Endothelial cell of umbilical vein (primary cell): ENCODE results near the gene GULP1. TPM values are rescaled to one million over a fixed set of nuclear protein-coding genes. Genes with fewer than 3 reads are reported as not detected.

Experiments used
- BruUV-seq: library from RNA; stranded (reverse); fragments of 400-500 nt; replicated peaks from 2 replicates; lab custom pipeline; 2021; lab: Mats Ljungman, UMichigan
- CTCF ChIA-PET: fragments of 300-600, 350-600 bp; sonication (Branson Sonifier 250); formaldehyde crosslinking; loops from one replicate; lab custom pipeline; 2021; ENCODE audit warnings: antibody characterized with exemption, inconsistent platforms; lab: Charles Lee
- POLR2A ChIA-PET: fragments of 300-600, 350-600 bp; sonication (Branson Sonifier 250); formaldehyde crosslinking; loops from one replicate; lab custom pipeline; 2021; ENCODE audit warnings: antibody characterized with exemption, inconsistent platforms; lab: Charles Lee
- DNase-seq: peaks from one replicate; pipeline ENCODE4 v3.0.0-alpha.2; 2011; ENCODE audit warnings: low read depth, low spot score
- FAIRE-seq: peaks from 2 replicates; lab custom pipeline; 2011; peaks lifted over from hg19 to GRCh38; lab: Jason Lieb, UNC
- H2AFZ ChIP-seq: 2 replicates; pipeline ENCODE4 v1.6.0; 2012; ENCODE audit warnings: low read depth, low read length, control low read depth, inconsistent platforms
- H3K27ac ChIP-seq: 2 replicates; pipeline ENCODE4 v1.5.1; 2011; ENCODE audit warnings: low read depth, mild to moderate bottlenecking, control low read depth, low read length, moderate library complexity; ENCODE audit not compliant: insufficient read depth
- H3K27me3 ChIP-seq, 2 experiments: 2 replicates each; pipeline versions ENCODE4 v1.6.0 to v1.6.1; 2011; ENCODE audit warnings: low read length in 2 of 2, mixed read lengths in 1 of 2; ENCODE audit not compliant: control insufficient read depth in 2 of 2, insufficient read depth in 2 of 2
- H3K36me3 ChIP-seq, 2 experiments: 2 replicates in 1 of 2; 3 replicates in 1 of 2; pipeline ENCODE4 v1.5.1; 2011; ENCODE audit warnings: low read length in 2 of 2, mild to moderate bottlenecking in 1 of 2, moderate library complexity in 1 of 2; ENCODE audit not compliant: control insufficient read depth in 2 of 2, insufficient read depth in 2 of 2; ENCODE audit errors: extremely low read depth in 1 of 2
- H3K4me1 ChIP-seq: 3 replicates; pipeline ENCODE4 v1.5.1; 2011; ENCODE audit warnings: mild to moderate bottlenecking, low read length; ENCODE audit not compliant: control insufficient read depth, insufficient read depth; ENCODE audit errors: extremely low read depth
- H3K4me2 ChIP-seq: 2 replicates; pipeline ENCODE4 v1.6.1; 2011; ENCODE audit warnings: low read length, control low read depth, mixed read lengths; ENCODE audit not compliant: insufficient read depth
- H3K4me3 ChIP-seq, 3 experiments: fragments of 200-600 bp in 1 of 3; sonication (generic), shearing (Covaris generic) in 1 of 3; replicated peaks in 1 of 3; 2 replicates each; pipeline ENCODE4 v1.5.1; 2011 to 2016; ENCODE audit warnings: control low read depth in 3 of 3, low read length in 3 of 3, mild to moderate bottlenecking in 2 of 3, inconsistent platforms in 1 of 3, low read depth in 1 of 3, moderate library complexity in 1 of 3; ENCODE audit not compliant: insufficient read depth in 1 of 3
- H3K79me2 ChIP-seq: 2 replicates; pipeline ENCODE4 v1.6.0; 2012; ENCODE audit warnings: low read length, inconsistent platforms; ENCODE audit not compliant: control insufficient read depth, insufficient read depth
- H3K9ac ChIP-seq: replicated peaks from 2 replicates; pipeline ENCODE3; 2011; ENCODE audit warnings: low read length, control low read depth; ENCODE audit not compliant: insufficient read depth; ENCODE audit errors: extremely low read depth
- H3K9me1 ChIP-seq: replicated peaks from 3 replicates; pipeline ENCODE4 v1.6.0; 2011; ENCODE audit warnings: mild to moderate bottlenecking, low read length; ENCODE audit not compliant: control insufficient read depth, insufficient read depth; ENCODE audit errors: extremely low read depth
- H3K9me3 ChIP-seq: replicated peaks from 2 replicates; pipeline ENCODE4 v1.5.1; 2012; ENCODE audit warnings: low read length, inconsistent platforms; ENCODE audit not compliant: control insufficient read depth, insufficient read depth
- H4K20me1 ChIP-seq: replicated peaks from 2 replicates; pipeline ENCODE3; 2011; ENCODE audit warnings: mild to moderate bottlenecking, low read length; ENCODE audit not compliant: control insufficient read depth, insufficient read depth; ENCODE audit errors: extremely low read depth
- FOS ChIP-seq: IDR thresholded peaks from 2 replicates; pipeline ENCODE4 v1.6.1; 2011; ENCODE audit warnings: mild to moderate bottlenecking, low read length, moderate library complexity, borderline replicate concordance; ENCODE audit not compliant: insufficient read depth
- GATA2 ChIP-seq: IDR thresholded peaks from 2 replicates; pipeline ENCODE4 v1.7.0; 2011; ENCODE audit warnings: low read depth, mild to moderate bottlenecking, moderate library complexity, mixed read lengths, low read length; ENCODE audit not compliant: insufficient read length, insufficient read depth
- JUN ChIP-seq: IDR thresholded peaks from 2 replicates; pipeline ENCODE4 v1.6.1; 2011; ENCODE audit warnings: borderline replicate concordance, low read depth; ENCODE audit not compliant: insufficient read length, insufficient read depth
- MYC ChIP-seq: IDR thresholded peaks from one replicate; pipeline ENCODE4 v1.6.1; 2011; ENCODE audit warnings: mild to moderate bottlenecking, low read depth, low read length
- POLR2A ChIP-seq: IDR thresholded peaks from 2 replicates; pipeline ENCODE4 v1.6.1; 2012; ENCODE audit warnings: low read depth, mild to moderate bottlenecking, control low read depth, low read length
- POLR2AphosphoS5 ChIP-seq: IDR thresholded peaks from 2 replicates; pipeline ENCODE4 v1.6.1; 2012; ENCODE audit warnings: low read depth, mild to moderate bottlenecking, control low read depth, low read length, moderate library complexity; ENCODE audit not compliant: insufficient read depth
- dilution Hi-C: fragments of 300-500 bp; cut with MboI; formaldehyde crosslinking; loops from one replicate; pipeline ENCODE4 v1.15.0; 2019; ENCODE audit warnings: low sequenced_read_pairs; ENCODE audit not compliant: extremely low pct_ligation_motif_present
- intact Hi-C: fragments of 100-400 bp; cut with micrococcal nuclease; formaldehyde crosslinking; loops from one replicate; pipeline ENCODE4 v1.10.0; 2022
- polyA plus RNA-seq, 4 experiments: library from polyadenylated mRNA; depleted of rRNA in 3 of 4; stranded (reverse) in 3 of 4; unstranded in 1 of 4; fragments of >200 nt; gene quantifications; 2 replicates each; pipeline versions ENCODE4 v1.2.1 to v1.2.3, GENCODE V29; 2011 to 2012; ENCODE audit warnings: missing spikeins in 1 of 4
- total RNA-seq: library from RNA; stranded (reverse); gene quantifications from 2 replicates; pipeline ENCODE4 v1.2.3, GENCODE V29; 2021
- TF ChIP-seq, protein P1 (sequence below), 2 donors: IDR thresholded peaks; 1 replicate in 1 of 2; 2 replicates in 1 of 2; pipeline ENCODE4 v1.5.1; 2011; ENCODE audit warnings: low read length in 2 of 2, mild to moderate bottlenecking in 2 of 2, moderate library complexity in 2 of 2, control low read depth in 1 of 2, inconsistent platforms in 1 of 2, low read depth in 1 of 2; ENCODE audit not compliant: insufficient read depth in 1 of 2; ENCODE audit errors: extremely low read depth in 1 of 2

Gene GULP1
- total and polyA plus RNA-seq, 2 donors (not counting 3 experiments of a cell fraction or from before 2014, with no cell fraction given) = 24.4 to 53.8 TPM

DNA sequence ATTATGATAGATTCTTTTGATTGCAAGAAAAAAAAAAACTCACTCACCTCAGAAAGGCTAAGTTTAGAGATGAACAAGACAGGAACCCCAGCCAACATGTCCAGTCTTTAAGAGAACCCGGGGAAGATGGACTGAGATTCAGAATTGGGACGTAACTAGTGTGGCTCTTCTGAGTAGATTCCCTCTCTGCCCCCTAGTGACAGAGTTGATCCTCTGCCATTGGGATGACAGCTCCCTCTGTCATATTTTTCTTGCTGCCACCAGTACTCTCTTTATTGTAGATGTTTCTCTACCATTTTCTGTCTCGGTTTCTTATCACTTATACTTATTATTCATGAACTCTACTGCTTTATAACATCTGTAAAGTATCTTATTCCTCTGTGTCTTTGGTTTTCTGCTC is 77.7 kb downstream of the GULP1 start:
- H2AFZ ChIP-seq = no peak overlapping the region
- BruUV-seq = no TSS peak
- no peak overlapping the region for H3K4me3 ChIP-seq
- dilution Hi-C loops = no loop called here
- no peaks in the 10 kb centered on the region for H3K9me1 ChIP-seq
- DNase-seq (peak; percentile 70), FAIRE-seq (peak; percentile 28)
- no peaks in the 10 kb centered on the region for H3K36me3 ChIP-seq
- no peaks in the 10 kb centered on the region for H3K9me3 ChIP-seq
- H3K4me2 ChIP-seq = no peak overlapping the region
- H3K4me1 ChIP-seq = no peaks in the 10 kb centered on the region
- no peak overlapping the region for H3K27ac ChIP-seq
- H3K27me3 ChIP-seq = no peaks in the 10 kb centered on the region
- peaks cover 4% of the 10 kb centered on the region for H3K79me2 ChIP-seq
- H3K9ac ChIP-seq = no peak overlapping the region
- no peaks in the 10 kb centered on the region for H4K20me1 ChIP-seq
- intact Hi-C loops = loop anchor here (1.0 to 10.0 kb wide), 5 partner anchors 37 to 787 kb away; partner anchors contain the start of gene GULP1
- no peak for TF ChIP-seq FOS
- TF ChIP-seq, protein P1, sequence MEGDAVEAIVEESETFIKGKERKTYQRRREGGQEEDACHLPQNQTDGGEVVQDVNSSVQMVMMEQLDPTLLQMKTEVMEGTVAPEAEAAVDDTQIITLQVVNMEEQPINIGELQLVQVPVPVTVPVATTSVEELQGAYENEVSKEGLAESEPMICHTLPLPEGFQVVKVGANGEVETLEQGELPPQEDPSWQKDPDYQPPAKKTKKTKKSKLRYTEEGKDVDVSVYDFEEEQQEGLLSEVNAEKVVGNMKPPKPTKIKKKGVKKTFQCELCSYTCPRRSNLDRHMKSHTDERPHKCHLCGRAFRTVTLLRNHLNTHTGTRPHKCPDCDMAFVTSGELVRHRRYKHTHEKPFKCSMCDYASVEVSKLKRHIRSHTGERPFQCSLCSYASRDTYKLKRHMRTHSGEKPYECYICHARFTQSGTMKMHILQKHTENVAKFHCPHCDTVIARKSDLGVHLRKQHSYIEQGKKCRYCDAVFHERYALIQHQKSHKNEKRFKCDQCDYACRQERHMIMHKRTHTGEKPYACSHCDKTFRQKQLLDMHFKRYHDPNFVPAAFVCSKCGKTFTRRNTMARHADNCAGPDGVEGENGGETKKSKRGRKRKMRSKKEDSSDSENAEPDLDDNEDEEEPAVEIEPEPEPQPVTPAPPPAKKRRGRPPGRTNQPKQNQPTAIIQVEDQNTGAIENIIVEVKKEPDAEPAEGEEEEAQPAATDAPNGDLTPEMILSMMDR (IDR thresholded peaks at IDR 0.05; ENCODE audit: extremely low read depth in 1 of 2, insufficient read depth in 1 of 2, low read depth in 1 of 2, low read length in 2 of 2) = peak; percentile 53 to 76
- CTCF ChIA-PET = interaction anchor here (0.6 to 7.5 kb wide), 42 partner anchors 8 to 1507 kb away, joined by 3 to 122 read pairs (median 4); partner anchors contain the start of gene GULP1
- POLR2A ChIA-PET = interaction anchor here (1.0 kb wide), 1 partner anchor 77 kb away, joined by 4 read pairs; no protein-coding TSS in a partner anchor

DNA sequence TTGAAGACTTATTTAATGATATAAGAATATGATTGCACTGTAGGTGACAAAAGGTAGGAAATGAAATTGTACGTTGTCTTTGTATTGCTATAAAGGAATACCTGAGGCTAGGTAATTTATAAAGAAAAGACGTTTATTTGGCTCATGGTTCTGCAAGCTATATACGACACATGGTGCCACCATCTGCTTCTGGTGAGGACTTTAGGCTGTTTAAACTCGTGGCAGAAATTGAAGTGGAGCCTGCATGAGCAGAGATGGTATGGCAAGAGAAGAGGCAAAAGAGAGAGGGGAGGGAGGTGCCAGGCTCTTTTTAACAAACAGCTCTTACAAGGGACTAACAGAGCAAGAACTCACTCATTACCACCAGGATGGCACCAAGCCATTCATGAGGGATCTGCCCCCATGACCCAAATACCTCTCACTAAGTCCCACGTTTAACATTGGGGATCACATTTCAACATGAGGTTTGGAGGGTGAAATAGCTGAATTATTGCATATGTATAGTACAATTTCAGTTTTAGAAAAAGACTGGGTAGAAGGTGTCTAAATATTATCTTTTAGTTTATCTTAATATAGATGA is 86.8 kb downstream of the GULP1 start:
- no peak for DNase-seq
- H3K9me3 ChIP-seq = no peaks in the 10 kb centered on the region
- H2AFZ ChIP-seq = no peak overlapping the region
- TF ChIP-seq FOS (no peak), GATA2 (no peak), POLR2A (no peak), POLR2AphosphoS5 (no peak), JUN (no peak), MYC (no peak)
- TF ChIP-seq, protein P1 (IDR thresholded peaks at IDR 0.05; ENCODE audit: extremely low read depth in 1 of 2, insufficient read depth in 1 of 2, low read depth in 1 of 2, low read length in 2 of 2) = no peak
- peaks cover 28% of the 10 kb centered on the region for H3K4me1 ChIP-seq
- no TSS peak for BruUV-seq
- H3K27ac ChIP-seq = no peak overlapping the region
- no peaks in the 10 kb centered on the region for H3K27me3 ChIP-seq
- no peaks in the 10 kb centered on the region for H3K36me3 ChIP-seq
- intact Hi-C loops (no loop called here), dilution Hi-C loops (no loop called here)
- CTCF ChIA-PET = interaction anchor here (1.1 to 2.6 kb wide), 2 partner anchors 9 to 23 kb away, joined by 3 to 13 read pairs; no protein-coding TSS in a partner anchor
- no peaks in the 10 kb centered on the region for H3K9me1 ChIP-seq
- POLR2A ChIA-PET = no interaction called here
- no peak for FAIRE-seq
- no peaks in the 10 kb centered on the region for H4K20me1 ChIP-seq
- peaks cover 11% of the 10 kb centered on the region for H3K79me2 ChIP-seq
- no peak overlapping the region for H3K4me3 ChIP-seq
- H3K4me2 ChIP-seq = no peak overlapping the region
- H3K9ac ChIP-seq = no peak overlapping the region
